A549 (cell line): ENCODE measurements around the gene PRICKLE1. TPM values are rescaled to one million over a fixed set of nuclear protein-coding genes. Genes with fewer than 3 reads are reported as not detected.

Source experiments
- ATAC-seq, 2 experiments: fragments of 200-7000 bp in 1 of 2; fragments of >200 bp in 1 of 2; cut with Nextera tagmentation in 1 of 2; cut with Tn5 transposase in 1 of 2; 3 replicates each; pipeline versions ENCODE4 v1.8.0 to v1.9.1; 2018 to 2020; ENCODE audit warnings: mild to moderate bottlenecking in 1 of 2, moderate library complexity in 1 of 2
- CTCF ChIA-PET: fragments of 300-600 bp; sonication (Branson Sonifier 250); formaldehyde crosslinking; extraction: SDS; loops from one replicate; lab custom pipeline; 2021; ENCODE audit warnings: antibody characterized with exemption, inconsistent platforms; lab: Yijun Ruan, JAX
- POLR2A ChIA-PET: fragments of 350-600 bp; formaldehyde crosslinking; extraction: SDS; loops from one replicate; lab custom pipeline; 2021; ENCODE audit warnings: antibody characterized with exemption, inconsistent platforms; lab: Yijun Ruan, JAX
- DNase-seq, 2 experiments: peaks; one replicate each; pipeline versions ENCODE4 v3.0.0 to v3.0.0-alpha.2; 2011 to 2016; ENCODE audit warnings: low read depth in 1 of 2, low spot score in 1 of 2
- FAIRE-seq: peaks from 2 replicates; lab custom pipeline; 2011; peaks lifted over from hg19 to GRCh38; lab: Jason Lieb, UNC
- H3K27ac ChIP-seq, 2 experiments: fragments of >200 bp; sonication (Bioruptor Twin); formaldehyde crosslinking; 3 replicates each; pipeline ENCODE4 v1.5.1; 2016 to 2017
- H3K4me1 ChIP-seq: fragments of >200 bp; sonication (Bioruptor Twin); formaldehyde crosslinking; 3 replicates; pipeline ENCODE4 v1.6.1; 2016
- H3K4me2 ChIP-seq: fragments of >200 bp; sonication (Bioruptor Twin); formaldehyde crosslinking; 3 replicates; pipeline ENCODE4 v1.6.1; 2016
- H3K4me3 ChIP-seq: fragments of >200 bp; sonication (Bioruptor Twin); formaldehyde crosslinking; 3 replicates; pipeline ENCODE4 v1.5.1; 2016
- H3K9me3 ChIP-seq: fragments of >200 bp; sonication (Bioruptor Twin); formaldehyde crosslinking; 3 replicates; pipeline ENCODE4 v1.6.1; 2016
- BHLHE40 ChIP-seq: IDR thresholded peaks from 2 replicates; pipeline ENCODE4 v1.6.1; 2012; ENCODE audit warnings: low read depth, low read length, inconsistent platforms
- CHD4 ChIP-seq: fragments of 200-600 bp; sonication (generic); IDR thresholded peaks from 2 replicates; pipeline ENCODE4 v1.6.1; 2016; ENCODE audit warnings: antibody characterized with exemption, mild to moderate bottlenecking, borderline replicate concordance
- EHF ChIP-seq: fragments of 250-450 bp; sonication (Bioruptor Pico); IDR thresholded peaks from 2 replicates; pipeline ENCODE4 v1.5.0; 2020; ENCODE audit warnings: mild to moderate bottlenecking
- ELK1 ChIP-seq: fragments of 150-350 bp; IDR thresholded peaks from 2 replicates; pipeline ENCODE4 v1.6.1; 2014; ENCODE audit warnings: low read depth, mild to moderate bottlenecking, low read length
- EP300 ChIP-seq, 2 experiments: fragments of >200 bp; sonication (Bioruptor Twin); formaldehyde crosslinking; IDR thresholded peaks; 2 replicates in 1 of 2; 3 replicates in 1 of 2; pipeline ENCODE4 v1.6.1; 2016 to 2017
- FOSL2 ChIP-seq, 2 experiments: fragments of 450-650 bp in 1 of 2; fragments of >200 bp in 1 of 2; sonication (Bioruptor Twin) in 1 of 2; formaldehyde crosslinking; IDR thresholded peaks; 2 replicates each; pipeline versions ENCODE4 v1.5.0 to v1.6.1; 2016 to 2020; ENCODE audit warnings: mild to moderate bottlenecking in 1 of 2, moderate library complexity in 1 of 2
- GATA3 ChIP-seq: IDR thresholded peaks from 2 replicates; pipeline ENCODE4 v1.6.1; 2012; ENCODE audit warnings: borderline replicate concordance
- HDAC2 ChIP-seq: fragments of 200-600 bp; sonication (generic); IDR thresholded peaks from 2 replicates; pipeline ENCODE4 v1.6.1; 2016
- HEYL ChIP-seq: fragments of 250-450 bp; sonication (Bioruptor Pico); IDR thresholded peaks from 2 replicates; pipeline ENCODE4 v1.8.0; 2021; ENCODE audit warnings: mild to moderate bottlenecking, moderate library complexity
- MYC ChIP-seq: IDR thresholded peaks from 2 replicates; pipeline ENCODE4 v1.6.1; 2012; ENCODE audit warnings: mild to moderate bottlenecking, inconsistent platforms, low read length, improper control_type of control experiment, borderline replicate concordance
- NPAS2 ChIP-seq: fragments of 250-450 bp; sonication (Bioruptor Pico); IDR thresholded peaks from 2 replicates; pipeline ENCODE4 v1.8.0; 2022; ENCODE audit warnings: mild to moderate bottlenecking, moderate library complexity, borderline replicate concordance
- PBX3 ChIP-seq: IDR thresholded peaks from 2 replicates; pipeline ENCODE4 v1.6.1; 2012
- PHF8 ChIP-seq: fragments of 200-600 bp; sonication (generic); IDR thresholded peaks from 2 replicates; pipeline ENCODE4 v1.6.1; 2016; ENCODE audit warnings: low read depth, mild to moderate bottlenecking, antibody characterized with exemption, moderate library complexity, borderline replicate concordance
- RARB ChIP-seq: fragments of 250-450 bp; sonication (Bioruptor Pico); IDR thresholded peaks from 2 replicates; pipeline ENCODE4 v1.8.0; 2021; ENCODE audit warnings: mild to moderate bottlenecking, moderate library complexity
- RCOR1 ChIP-seq: fragments of 150-350 bp; IDR thresholded peaks from 2 replicates; pipeline ENCODE4 v1.6.1; 2014; ENCODE audit warnings: antibody characterized with exemption, low read length, low read depth
- REST ChIP-seq: fragments of 200-600 bp; sonication (generic); IDR thresholded peaks from 2 replicates; pipeline ENCODE4 v1.6.1; 2016; ENCODE audit warnings: antibody characterized with exemption, mild to moderate bottlenecking, moderate library complexity
- RFX5 ChIP-seq: fragments of 450-650 bp; IDR thresholded peaks from 2 replicates; pipeline ENCODE4 v1.7.1; 2014; ENCODE audit warnings: antibody characterized with exemption, mild to moderate bottlenecking, moderate library complexity
- RNF2 ChIP-seq: fragments of 200-600 bp; sonication (generic); IDR thresholded peaks from 2 replicates; pipeline ENCODE4 v1.6.1; 2016; ENCODE audit warnings: low read depth, mild to moderate bottlenecking, antibody characterized with exemption, moderate library complexity, borderline replicate concordance
- TP53 ChIP-seq: fragments of 250-450 bp; sonication (Bioruptor Pico); IDR thresholded peaks from 2 replicates; pipeline ENCODE4 v1.5.0; 2021; ENCODE audit warnings: mild to moderate bottlenecking, moderate library complexity
- ZFP36 ChIP-seq: fragments of 450-650 bp; IDR thresholded peaks from 2 replicates; pipeline ENCODE4 v1.6.1; 2014; ENCODE audit warnings: borderline replicate concordance; ENCODE audit not compliant: partially characterized antibody
- ZNF302 ChIP-seq: fragments of 250-450 bp; sonication (Bioruptor Pico); IDR thresholded peaks from 2 replicates; pipeline ENCODE4 v1.9.0; 2021; ENCODE audit warnings: inconsistent platforms, mild to moderate bottlenecking, moderate library complexity
- WGBS: methylation state at CpG from one replicate; pipeline ENCODE4 v1.1.6; 2017; ENCODE audit errors: missing lambda C conversion rate; 5-methylcytosine and 5-hydroxymethylcytosine counted together
- polyA plus RNA-seq, 4 experiments: library from polyadenylated mRNA; depleted of rRNA in 3 of 4; stranded (reverse); fragments of >200 nt; fragmentation: RNase III in 1 of 4; extraction: RNeasy Plus Mini Kit Qiagen cat#74134 plus additional on column Dnase treatment in 1 of 4; gene quantifications; 2 replicates in 3 of 4; 3 replicates in 1 of 4; pipeline ENCODE4 v1.2.3, GENCODE V29; 2011 to 2017
- TF ChIP-seq, protein P1 (sequence below): IDR thresholded peaks from 2 replicates; pipeline ENCODE4 v1.6.1; 2012

The PRICKLE1 gene
- polyA plus RNA-seq, 2 of the 4 experiments (the other 2 are of a cell fraction) = 1.5 to 1.8 TPM

GRCh38 chr12:42428850-42429249 is 160.7 kb downstream of the PRICKLE1 start:
- H3K4me3 ChIP-seq = no peak overlapping the region
- WGBS = 46% methylated on average over 2 of the region's 2 CpGs
- H3K9me3 ChIP-seq = no peaks in the 10 kb centered on the region
- TF ChIP-seq CHD4 (no peak), HEYL (CRISPR knock-in tag) (no peak), PHF8 (no peak), RFX5 (no peak), BHLHE40 (no peak)
- no peak for DNase-seq
- H3K4me1 ChIP-seq = peaks cover 9% of the 10 kb centered on the region
- ChIA-PET CTCF (no interaction called here), POLR2A (no interaction called here)
- FAIRE-seq = no peak
- no peak for ATAC-seq
- H3K4me2 ChIP-seq = no peak overlapping the region
- H3K27ac ChIP-seq = no peak overlapping the region

GRCh38 chr12:42426746-42427145 is 162.8 kb downstream of the PRICKLE1 start:
- Histone ChIP-seq H3K4me3 (no peak overlapping the region), H3K9me3 (no peaks in the 10 kb centered on the region), H3K27ac (peak overlapping the region; percentile 4 to 68; a peak in 3 of 6 replicates)
- POLR2A ChIA-PET = no interaction called here
- peak; percentile 71 to 86; a peak in 5 of 6 replicates for ATAC-seq
- TF ChIP-seq GATA3 (no peak), TP53 (no peak), EHF (no peak), RCOR1 (no peak), HEYL (CRISPR knock-in tag) (no peak), FOSL2 (IDR thresholded peaks at IDR 0.05) (no peak), FOSL2 (CRISPR knock-in tag; IDR thresholded peaks at IDR 0.05) (no peak), RNF2 (no peak), EP300 (IDR thresholded peaks at IDR 0.05) (no peak), HDAC2 (no peak), ELK1 (no peak), RARB (CRISPR knock-in tag) (no peak), NPAS2 (no peak), PBX3 (no peak), REST (no peak), MYC (no peak), ZFP36 (no peak), ZNF302 (CRISPR knock-in tag) (no peak)
- TF ChIP-seq, protein P1, sequence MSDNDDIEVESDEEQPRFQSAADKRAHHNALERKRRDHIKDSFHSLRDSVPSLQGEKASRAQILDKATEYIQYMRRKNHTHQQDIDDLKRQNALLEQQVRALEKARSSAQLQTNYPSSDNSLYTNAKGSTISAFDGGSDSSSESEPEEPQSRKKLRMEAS = no peak
- TF ChIP-seq, all 56 proteins: peak for 0
- peak; percentile 21 to 76 for DNase-seq
- WGBS = 57% methylated on average over 6 of the region's 6 CpGs
- H3K4me1 ChIP-seq = peaks cover 22% of the 10 kb centered on the region
- peak overlapping the region; percentile 43 for H3K4me2 ChIP-seq
- no peak for FAIRE-seq
- CTCF ChIA-PET = no interaction called here
